HCT116 (cell line): ENCODE results near the gene DHX30. TPM values are rescaled to one million over a fixed set of nuclear protein-coding genes. Genes with fewer than 3 reads are reported as not detected.
"Not testable (repeated sequence)": the region's sequence is repeated elsewhere in the genome, so short reads cannot be mapped to it uniquely, and the experiment has no call there.

ENCODE experiments used
- ATAC-seq: fragments of 200-7000 bp; cut with Tn5 transposase; 2 replicates; pipeline ENCODE4 v1.9.1; 2020; ENCODE audit warnings: mild to moderate bottlenecking, moderate library complexity
- BruUV-seq: library from RNA; stranded (reverse); fragments of 400-500 nt; replicated peaks from 2 replicates; lab custom pipeline; 2021; lab: Mats Ljungman, UMichigan
- CTCF ChIA-PET: fragments of 300-600 bp; sonication (Branson Sonifier 250); formaldehyde crosslinking; loops from one replicate; lab custom pipeline; 2021; ENCODE audit warnings: antibody characterized with exemption; lab: Charles Lee
- POLR2A ChIA-PET: fragments of 300-600, 350-600 bp; sonication (Branson Sonifier 250); formaldehyde crosslinking; loops from one replicate; lab custom pipeline; 2021; ENCODE audit warnings: antibody characterized with exemption; lab: Charles Lee
- RAD21 ChIA-PET, 2 experiments: fragments of 300-600 bp; sonication (Branson Sonifier 250); formaldehyde crosslinking; loops; one replicate each; lab custom pipeline; 2023; ENCODE audit warnings: low total read pairs in 2 of 2; ENCODE audit not compliant: uncharacterized antibody in 2 of 2, unreplicated experiment in 2 of 2, low non-redundant PET in 1 of 2; lab: Charles Lee
- DNase-seq: peaks from one replicate; pipeline ENCODE4 v3.0.0-alpha.2; 2010; ENCODE audit warnings: low read depth, low spot score
- H2AFZ ChIP-seq: fragments of 200-600 bp; shearing (Covaris generic), sonication (generic); 2 replicates; pipeline ENCODE4 v1.6.1; 2017; ENCODE audit warnings: low read depth, mixed run types, mixed read lengths, antibody characterized with exemption, low read length; ENCODE audit not compliant: poor library complexity, severe bottlenecking
- H3K27ac ChIP-seq: 2 replicates; pipeline ENCODE4 v1.5.1; 2012; ENCODE audit warnings: low read depth, low read length
- H3K27me3 ChIP-seq: fragments of 200-600 bp; sonication (generic); 2 replicates; pipeline ENCODE4 v1.6.1; 2016; ENCODE audit warnings: mixed run types, low read length, mixed read lengths; ENCODE audit not compliant: insufficient read depth
- H3K36me3 ChIP-seq, 2 experiments: fragments of 200-500 bp in 1 of 2; fragments of 200-600 bp in 1 of 2; sonication (Bioruptor generic) in 1 of 2; sonication (generic) in 1 of 2; 2 replicates each; pipeline versions ENCODE4 v1.5.1 to v1.6.1; 2014 to 2016; ENCODE audit warnings: low read length in 2 of 2, inconsistent platforms in 1 of 2, mixed read lengths in 1 of 2, mixed run types in 1 of 2; ENCODE audit not compliant: insufficient read depth in 2 of 2, control insufficient read depth in 1 of 2
- H3K4me1 ChIP-seq, 2 experiments: fragments of 200-600 bp in 1 of 2; sonication (generic) in 1 of 2; 2 replicates each; pipeline versions ENCODE4 v1.5.1 to v1.6.1; 2012 to 2017; ENCODE audit warnings: low read length in 2 of 2, inconsistent platforms in 1 of 2, mild to moderate bottlenecking in 1 of 2, mixed read lengths in 1 of 2, mixed run types in 1 of 2, moderate library complexity in 1 of 2; ENCODE audit not compliant: insufficient read depth in 2 of 2, control insufficient read depth in 1 of 2
- H3K4me2 ChIP-seq: fragments of 200-600 bp; sonication (generic); 2 replicates; pipeline ENCODE4 v1.6.1; 2017; ENCODE audit warnings: mixed run types, low read length, mixed read lengths
- H3K4me3 ChIP-seq, 2 experiments: fragments of 200-600 bp in 1 of 2; sonication (generic) in 1 of 2; replicated peaks in 1 of 2; 2 replicates each; pipeline ENCODE4 v1.5.1; 2011 to 2016; ENCODE audit warnings: low read length in 2 of 2, control low read depth in 1 of 2, low read depth in 1 of 2, mild to moderate bottlenecking in 1 of 2, mixed read lengths in 1 of 2, mixed run types in 1 of 2
- H3K79me2 ChIP-seq: fragments of 200-600 bp; sonication (generic); 2 replicates; pipeline ENCODE4 v1.6.1; 2017; ENCODE audit warnings: mild to moderate bottlenecking, mixed run types, low read length, moderate library complexity, mixed read lengths; ENCODE audit not compliant: insufficient read depth
- H3K9ac ChIP-seq: fragments of 200-600 bp; sonication (generic); 2 replicates; pipeline ENCODE4 v1.6.1; 2016; ENCODE audit warnings: low read length, mixed read lengths
- H3K9me2 ChIP-seq: fragments of 200-600 bp; sonication (generic), shearing (Covaris generic); 2 replicates; pipeline ENCODE4 v1.6.1; 2017; ENCODE audit warnings: mixed run types, mild to moderate bottlenecking, moderate library complexity; ENCODE audit not compliant: insufficient read depth
- H3K9me3 ChIP-seq, 2 experiments: fragments of 200-500 bp in 1 of 2; fragments of 200-600 bp in 1 of 2; sonication (Bioruptor generic) in 1 of 2; sonication (generic) in 1 of 2; 2 replicates each; pipeline ENCODE4 v1.6.1; 2014 to 2017; ENCODE audit warnings: low read length in 2 of 2, mixed read lengths in 2 of 2, inconsistent platforms in 1 of 2, low read depth in 1 of 2, mild to moderate bottlenecking in 1 of 2, mixed run types in 1 of 2, moderate library complexity in 1 of 2; ENCODE audit not compliant: control insufficient read depth in 1 of 2, insufficient read depth in 1 of 2
- H4K20me1 ChIP-seq: fragments of 200-600 bp; sonication (generic), shearing (Covaris generic); 2 replicates; pipeline ENCODE4 v1.6.1; 2017; ENCODE audit warnings: mixed run types, mild to moderate bottlenecking, moderate library complexity; ENCODE audit not compliant: insufficient read depth
- CBX3 ChIP-seq: IDR thresholded peaks from 2 replicates; pipeline ENCODE4 v1.6.1; 2012; ENCODE audit warnings: low read depth
- CEBPB ChIP-seq: IDR thresholded peaks from 2 replicates; pipeline ENCODE4 v1.6.1; 2012; ENCODE audit warnings: low read depth
- ELF1 ChIP-seq: IDR thresholded peaks from 2 replicates; pipeline ENCODE4 v1.6.1; 2012; ENCODE audit warnings: low read depth, borderline replicate concordance
- JUND ChIP-seq: IDR thresholded peaks from 2 replicates; pipeline ENCODE4 v1.6.1; 2012
- POLR2AphosphoS5 ChIP-seq: IDR thresholded peaks from 2 replicates; pipeline ENCODE4 v1.6.1; 2011; ENCODE audit warnings: mild to moderate bottlenecking, low read depth, low read length, moderate library complexity
- SRF ChIP-seq: IDR thresholded peaks from 2 replicates; pipeline ENCODE4 v1.6.1; 2012; ENCODE audit warnings: low read depth
- TCF7L2 ChIP-seq: IDR thresholded peaks from 2 replicates; pipeline ENCODE4 v1.7.0; 2011; ENCODE audit warnings: borderline replicate concordance, inconsistent platforms; ENCODE audit not compliant: insufficient read depth, insufficient read length; ENCODE audit errors: extremely low read depth
- intact Hi-C: fragments of 100-400 bp; cut with micrococcal nuclease; formaldehyde crosslinking; loops from 2 replicates; pipeline ENCODE4 v1.10.0; 2022
- total RNA-seq: library from RNA; stranded (reverse); gene quantifications from one replicate; pipeline ENCODE4 v1.2.1, GENCODE V29; 2021; ENCODE audit not compliant: unreplicated experiment
- TF ChIP-seq, protein P1 (sequence below), 3 experiments: fragments of 200-600 bp in 1 of 3; sonication (generic) in 1 of 3; IDR thresholded peaks in 2 of 3; conservative IDR thresholded peaks in 1 of 3; 2 replicates each; pipeline ENCODE4 v1.5.1; 2012 to 2017; ENCODE audit warnings: low read depth in 2 of 3, low read length in 2 of 3, antibody characterized with exemption in 1 of 3, borderline replicate concordance in 1 of 3, control low read depth in 1 of 3, mild to moderate bottlenecking in 1 of 3, mixed read lengths in 1 of 3, mixed run types in 1 of 3, moderate library complexity in 1 of 3; ENCODE audit not compliant: insufficient read depth in 1 of 3

The DHX30 gene
- total RNA-seq, 1 experiment from 2014 or later: 114 TPM

DNA sequence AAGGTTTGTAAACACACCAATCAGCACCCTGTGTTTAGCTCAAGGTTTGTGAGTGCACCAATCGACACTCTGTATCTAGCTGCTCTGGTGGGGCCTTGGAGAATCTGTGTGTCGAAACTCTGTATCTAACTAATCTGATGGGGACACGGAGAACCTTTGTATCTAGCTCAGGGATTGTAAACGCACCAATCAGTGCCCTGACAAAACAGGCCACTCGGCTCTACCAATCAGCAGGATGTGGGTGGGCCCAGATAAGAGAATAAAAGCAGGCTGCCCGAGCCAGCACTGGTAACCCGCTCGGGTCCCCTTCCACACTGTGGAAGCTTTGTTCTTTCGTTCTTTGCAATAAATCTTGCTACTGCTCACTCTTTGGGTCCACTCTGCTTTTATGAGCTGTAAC lies 85.1 kb downstream of the DHX30 start:
- H3K79me2 ChIP-seq, DNase-seq, H2AFZ ChIP-seq, RAD21 ChIA-PET, H3K4me3 ChIP-seq, BruUV-seq, intact Hi-C loops, H3K9ac ChIP-seq, H4K20me1 ChIP-seq, H3K9me2 ChIP-seq, ATAC-seq, H3K9me3 ChIP-seq, H3K27me3 ChIP-seq, H3K27ac ChIP-seq, POLR2A ChIA-PET, H3K4me1 ChIP-seq, H3K4me2 ChIP-seq: not testable (repeated sequence)
- peaks cover 3 to 11% of the 10 kb centered on the region in 2 experiments; a peak in 3 of 4 replicates for H3K36me3 ChIP-seq
- CTCF ChIA-PET: interaction anchor here (1.8 kb wide), 1 partner anchor 263 kb away, joined by 4 read pairs; no protein-coding TSS in a partner anchor

DNA sequence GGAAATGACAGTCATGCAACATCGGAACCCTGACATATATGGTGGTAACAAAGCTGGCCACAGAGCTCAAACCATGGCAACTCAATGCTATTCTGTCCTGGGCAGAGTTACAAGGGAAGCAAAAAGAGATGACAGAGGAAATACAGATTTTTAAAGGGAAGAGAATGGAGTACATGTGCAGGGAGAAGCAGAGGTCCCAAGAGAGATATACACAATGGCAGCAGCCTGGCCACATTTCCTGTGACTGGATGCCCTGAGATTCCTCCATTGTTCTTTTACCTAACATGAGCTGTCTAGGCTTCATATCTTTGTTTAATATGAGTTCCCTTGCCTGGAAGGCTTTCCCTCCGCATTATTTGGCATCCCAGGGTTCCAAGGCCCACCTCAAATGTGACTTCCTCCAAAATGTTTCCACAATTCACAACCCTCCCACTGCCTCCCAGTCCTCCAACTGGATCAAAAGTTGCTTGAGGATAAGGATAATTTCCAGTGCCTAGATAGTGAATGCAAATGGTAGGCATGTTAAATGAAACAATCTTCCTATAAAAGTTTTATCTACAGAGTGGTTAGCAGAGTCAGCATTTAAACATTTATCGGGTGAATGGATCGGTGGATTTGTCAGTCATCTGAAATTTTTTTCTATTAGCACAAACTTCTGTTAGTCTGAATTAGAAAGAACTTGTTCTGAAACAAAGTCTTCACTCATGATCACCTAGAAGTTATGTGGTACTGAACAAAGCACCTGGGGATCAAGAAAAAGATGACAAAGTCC lies 86.2 kb downstream of the DHX30 start:
- POLR2A ChIA-PET: no interaction called here
- Histone ChIP-seq H3K36me3 (peaks cover 3 to 11% of the 10 kb centered on the region in 2 experiments; a peak in 3 of 4 replicates), H3K9ac (no peak overlapping the region), H4K20me1 (peaks cover 7% of the 10 kb centered on the region; the same call in 1 of the 2 replicates), H3K27me3 (no peaks in the 10 kb centered on the region), H3K9me3 (no peaks in the 10 kb centered on the region), H3K4me1 (0 out of 4 replicates have a peak, but pooled peaks cover 0 to 5% of the 10 kb centered on the region in 2 experiments), H3K9me2 (no peaks in the 10 kb centered on the region), H3K4me3 (no peak overlapping the region), H3K4me2 (no peak overlapping the region), H2AFZ (no peak overlapping the region), H3K79me2 (no peaks in the 10 kb centered on the region)
- ATAC-seq: no peak
- CTCF ChIA-PET: no interaction called here
- no peak for DNase-seq
- BruUV-seq: no TSS peak
- RAD21 ChIA-PET: no interaction called here
- TF ChIP-seq, protein P1, sequence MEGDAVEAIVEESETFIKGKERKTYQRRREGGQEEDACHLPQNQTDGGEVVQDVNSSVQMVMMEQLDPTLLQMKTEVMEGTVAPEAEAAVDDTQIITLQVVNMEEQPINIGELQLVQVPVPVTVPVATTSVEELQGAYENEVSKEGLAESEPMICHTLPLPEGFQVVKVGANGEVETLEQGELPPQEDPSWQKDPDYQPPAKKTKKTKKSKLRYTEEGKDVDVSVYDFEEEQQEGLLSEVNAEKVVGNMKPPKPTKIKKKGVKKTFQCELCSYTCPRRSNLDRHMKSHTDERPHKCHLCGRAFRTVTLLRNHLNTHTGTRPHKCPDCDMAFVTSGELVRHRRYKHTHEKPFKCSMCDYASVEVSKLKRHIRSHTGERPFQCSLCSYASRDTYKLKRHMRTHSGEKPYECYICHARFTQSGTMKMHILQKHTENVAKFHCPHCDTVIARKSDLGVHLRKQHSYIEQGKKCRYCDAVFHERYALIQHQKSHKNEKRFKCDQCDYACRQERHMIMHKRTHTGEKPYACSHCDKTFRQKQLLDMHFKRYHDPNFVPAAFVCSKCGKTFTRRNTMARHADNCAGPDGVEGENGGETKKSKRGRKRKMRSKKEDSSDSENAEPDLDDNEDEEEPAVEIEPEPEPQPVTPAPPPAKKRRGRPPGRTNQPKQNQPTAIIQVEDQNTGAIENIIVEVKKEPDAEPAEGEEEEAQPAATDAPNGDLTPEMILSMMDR (IDR thresholded peaks at IDR 0.05 in 2 of 3, conservative IDR thresholded peaks at IDR 0.05 in 1 of 3; ENCODE audit: borderline replicate concordance in 1 of 3, insufficient read depth in 1 of 3, low read depth in 2 of 3, low read length in 2 of 3): no peak
- TF ChIP-seq SRF: no peak
- no peak for TF ChIP-seq CBX3
- TF ChIP-seq CEBPB: no peak
- no peak for TF ChIP-seq POLR2AphosphoS5
- no peak for TF ChIP-seq JUND
- no peak for TF ChIP-seq TCF7L2
- no peak for TF ChIP-seq ELF1
- TF ChIP-seq, all 23 proteins: peak for 0
- no peak overlapping the region for H3K27ac ChIP-seq
- intact Hi-C loops: no loop called here
